Activated naive CD4-positive, alpha-beta T cell treated with anti-CD3 and anti-CD28 coated beads, Interleukin-2, amount 50 U/mL, for 24 hours (primary cell): Measurements from ENCODE around the gene ZCCHC24.

Source experiments
- H3K27ac Mint-ChIP-seq: one replicate; pipeline ENCODE4 v1.8.0; 2021; ENCODE audit warnings: mild to moderate bottlenecking, mixed read lengths
- H3K27me3 Mint-ChIP-seq: one replicate; pipeline ENCODE4 v1.8.0; 2021; ENCODE audit warnings: mixed read lengths
- H3K36me3 Mint-ChIP-seq: one replicate; pipeline ENCODE4 v1.8.0; 2021; ENCODE audit warnings: mixed read lengths
- H3K4me1 Mint-ChIP-seq: one replicate; pipeline ENCODE4 v1.8.0; 2021; ENCODE audit warnings: mixed read lengths
- H3K4me3 Mint-ChIP-seq: one replicate; pipeline ENCODE4 v1.8.0; 2021; ENCODE audit warnings: mild to moderate bottlenecking, mixed read lengths
- H3K9me3 Mint-ChIP-seq: one replicate; pipeline ENCODE4 v1.8.0; 2021; ENCODE audit warnings: mixed read lengths

Gene ZCCHC24

DNA sequence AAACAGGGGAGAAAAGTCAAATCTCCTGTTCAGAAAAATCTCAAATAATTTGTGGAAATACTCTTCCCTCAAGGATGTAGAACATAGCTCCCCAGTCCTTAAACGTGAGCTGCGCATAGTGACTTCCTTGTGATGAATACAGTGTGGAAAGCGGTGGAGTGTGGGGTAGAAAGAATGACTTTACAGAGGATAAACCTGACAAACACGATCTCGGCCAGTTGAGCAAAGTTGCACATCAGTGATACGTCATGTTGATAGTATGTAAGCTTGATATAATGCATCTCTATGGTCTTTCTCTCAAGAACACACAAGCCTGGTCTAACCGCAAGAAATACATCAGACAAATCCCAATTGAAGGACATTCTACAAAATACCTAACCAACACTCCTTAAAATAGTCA lies 32.0 kb upstream of the ZCCHC24 start:
- no peak overlapping the region for H3K4me3 Mint-ChIP-seq
- peaks cover 6% of the 10 kb centered on the region for H3K27me3 Mint-ChIP-seq
- no peaks in the 10 kb centered on the region for H3K9me3 Mint-ChIP-seq
- no peak overlapping the region for H3K27ac Mint-ChIP-seq
- H3K36me3 Mint-ChIP-seq, result no peaks in the 10 kb centered on the region
- H3K4me1 Mint-ChIP-seq, result no peaks in the 10 kb centered on the region

DNA sequence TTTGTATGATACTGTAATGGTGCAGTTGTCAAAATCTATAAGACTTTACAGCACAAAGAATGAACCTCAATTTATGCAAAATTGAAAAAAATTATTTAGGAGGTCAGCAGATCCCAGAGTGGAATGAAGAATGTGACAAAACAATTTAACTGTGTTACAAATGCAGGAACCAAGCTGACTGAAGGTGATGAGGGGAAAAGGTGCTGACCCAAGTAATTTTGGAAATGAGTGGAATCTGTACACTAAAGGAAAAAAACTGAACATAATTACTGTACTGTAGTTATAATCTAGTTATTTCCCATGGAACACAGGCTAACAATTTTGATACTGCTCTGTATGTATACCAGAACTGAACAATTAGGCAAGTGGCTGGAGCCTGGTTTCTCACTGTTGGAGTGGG lies 31.2 kb upstream of the ZCCHC24 start:
- no peaks in the 10 kb centered on the region for H3K4me1 Mint-ChIP-seq
- H3K9me3 Mint-ChIP-seq, result no peaks in the 10 kb centered on the region
- peaks cover 6% of the 10 kb centered on the region for H3K27me3 Mint-ChIP-seq
- H3K27ac Mint-ChIP-seq, result no peak overlapping the region
- H3K4me3 Mint-ChIP-seq, result no peak overlapping the region
- H3K36me3 Mint-ChIP-seq, result no peaks in the 10 kb centered on the region

DNA sequence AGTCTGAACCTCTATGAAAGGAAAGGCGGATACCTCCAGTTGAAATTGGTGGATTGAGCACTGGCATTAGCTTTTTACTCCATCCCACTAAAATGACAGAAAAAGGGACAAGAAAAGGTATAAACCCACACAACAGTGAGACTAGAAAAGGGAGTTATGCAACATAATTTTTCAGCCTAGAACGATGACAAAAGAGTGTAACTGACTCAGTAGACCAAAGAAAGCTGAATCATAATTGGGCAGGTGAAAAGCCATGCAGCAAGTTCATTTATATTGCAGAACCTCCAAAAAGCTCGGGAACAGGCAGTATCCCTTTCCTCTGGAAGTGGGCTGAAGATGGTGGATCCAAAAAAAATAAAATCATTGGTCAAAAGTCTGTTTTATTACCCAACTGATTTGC lies 30.5 kb upstream of the ZCCHC24 start:
- H3K36me3 Mint-ChIP-seq, result no peaks in the 10 kb centered on the region
- H3K4me3 Mint-ChIP-seq, result no peak overlapping the region
- H3K27ac Mint-ChIP-seq, result no peak overlapping the region
- no peaks in the 10 kb centered on the region for H3K9me3 Mint-ChIP-seq
- H3K27me3 Mint-ChIP-seq, result peaks cover 6% of the 10 kb centered on the region
- H3K4me1 Mint-ChIP-seq, result no peaks in the 10 kb centered on the region

- Mint-ChIP-seq H3K9me3 (no peaks in the 10 kb centered on the region), H3K4me1 (no peaks in the 10 kb centered on the region), H3K27me3 (peaks cover 6% of the 10 kb centered on the region), H3K27ac (no peak overlapping the region), H3K36me3 (no peaks in the 10 kb centered on the region), H3K4me3 (no peak overlapping the region)
Measured at GRCh38 chr10:79475119-79475653, 29.8 kb upstream of the ZCCHC24 start.

DNA sequence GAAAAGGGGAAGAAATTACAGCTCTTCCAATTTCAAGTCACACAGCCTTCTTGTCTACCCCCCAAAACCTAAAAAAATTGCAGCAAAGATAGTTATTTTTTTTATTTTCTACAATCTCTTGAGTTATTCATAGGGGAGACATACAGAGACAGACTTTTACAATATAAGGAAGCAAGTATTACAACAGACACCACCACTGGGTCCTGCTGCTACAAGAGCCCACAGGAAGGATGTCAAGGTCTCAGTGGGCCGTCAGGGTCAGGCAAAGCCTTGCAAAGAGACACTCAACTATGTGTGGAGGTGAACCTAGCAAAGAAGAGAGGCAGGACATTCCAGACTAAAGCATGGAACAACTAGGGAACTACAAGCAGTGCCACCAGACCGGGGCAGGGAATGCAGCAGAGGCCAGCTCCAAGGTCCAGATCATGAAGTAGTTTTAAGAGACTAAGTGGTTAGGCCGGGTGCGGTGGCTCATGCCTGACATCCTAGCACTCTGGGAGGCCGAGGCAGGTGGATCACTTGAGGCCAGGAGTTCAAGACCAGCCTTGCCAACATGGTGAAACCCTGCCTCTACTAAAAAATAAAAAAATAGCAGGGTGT lies 28.2 kb upstream of the ZCCHC24 start:
- H3K36me3 Mint-ChIP-seq, result no peaks in the 10 kb centered on the region
- no peaks in the 10 kb centered on the region for H3K9me3 Mint-ChIP-seq
- H3K27ac Mint-ChIP-seq, result no peak overlapping the region
- H3K27me3 Mint-ChIP-seq, result peaks cover 6% of the 10 kb centered on the region
- H3K4me1 Mint-ChIP-seq, result no peaks in the 10 kb centered on the region
- no peak overlapping the region for H3K4me3 Mint-ChIP-seq

GRCh38 chr10:79472951-79473350 lies 27.5 kb upstream of the ZCCHC24 start:
- Mint-ChIP-seq H3K27me3 (peaks cover 6% of the 10 kb centered on the region), H3K27ac (no peak overlapping the region)

DNA sequence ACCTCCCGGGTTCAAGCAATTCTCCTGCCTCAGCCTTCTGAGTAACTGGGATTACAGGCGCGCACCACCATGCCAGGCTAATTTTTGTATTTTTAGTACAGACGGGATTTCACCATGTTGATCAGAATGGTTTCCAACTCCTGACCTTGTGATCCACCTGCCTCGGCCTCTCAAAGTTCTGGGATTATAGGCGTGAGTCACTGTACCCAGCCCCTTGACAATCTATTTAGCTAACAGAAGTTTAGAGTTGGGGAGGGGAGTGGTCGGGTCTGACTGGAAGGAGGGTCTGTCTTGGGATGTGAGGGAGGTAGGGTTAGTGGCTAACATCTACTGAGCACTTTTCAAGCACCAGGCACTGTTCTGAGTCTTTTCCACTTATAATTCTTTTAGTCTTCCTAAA lies 27.0 kb upstream of the ZCCHC24 start:
- no peak overlapping the region for H3K4me3 Mint-ChIP-seq
- H3K27ac Mint-ChIP-seq, result no peak overlapping the region
- no peaks in the 10 kb centered on the region for H3K9me3 Mint-ChIP-seq
- H3K27me3 Mint-ChIP-seq, result peaks cover 4% of the 10 kb centered on the region
- no peaks in the 10 kb centered on the region for H3K36me3 Mint-ChIP-seq
- no peaks in the 10 kb centered on the region for H3K4me1 Mint-ChIP-seq

More at GRCh38 chr10:79472951-79473350, 27.5 kb upstream of the ZCCHC24 start:
- H3K4me3 Mint-ChIP-seq, result no peak overlapping the region
- no peaks in the 10 kb centered on the region for H3K9me3 Mint-ChIP-seq
- H3K4me1 Mint-ChIP-seq, result no peaks in the 10 kb centered on the region
- no peaks in the 10 kb centered on the region for H3K36me3 Mint-ChIP-seq

DNA sequence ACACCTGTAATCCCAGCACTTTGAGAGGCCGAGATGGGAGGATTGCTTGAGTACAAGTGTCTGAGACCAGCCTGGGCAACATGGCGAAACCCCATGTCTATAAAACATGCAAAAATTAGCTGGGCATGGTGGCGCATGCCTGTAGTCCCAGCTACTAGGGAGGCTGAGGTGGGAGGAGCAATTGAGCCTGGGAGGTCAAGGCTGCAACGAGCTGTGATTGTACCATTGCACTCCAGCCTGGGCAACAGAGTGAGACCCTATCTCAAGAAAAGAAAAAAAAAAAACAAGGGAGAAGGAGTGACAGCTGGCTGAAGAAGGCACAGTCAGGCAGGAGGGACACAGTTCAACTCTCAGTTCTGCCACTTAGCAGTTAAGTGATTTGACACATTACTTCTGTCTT lies 26.4 kb upstream of the ZCCHC24 start:
- no peak overlapping the region for H3K4me3 Mint-ChIP-seq
- no peak overlapping the region for H3K27ac Mint-ChIP-seq
- H3K27me3 Mint-ChIP-seq, result peaks cover 3% of the 10 kb centered on the region
- H3K9me3 Mint-ChIP-seq, result no peaks in the 10 kb centered on the region
- no peaks in the 10 kb centered on the region for H3K36me3 Mint-ChIP-seq
- no peaks in the 10 kb centered on the region for H3K4me1 Mint-ChIP-seq

GRCh38 chr10:79470096-79470495 lies 24.7 kb upstream of the ZCCHC24 start:
- Mint-ChIP-seq H3K27me3 (peaks cover 3% of the 10 kb centered on the region), H3K9me3 (no peaks in the 10 kb centered on the region), H3K27ac (no peak overlapping the region), H3K36me3 (no peaks in the 10 kb centered on the region), H3K4me3 (no peak overlapping the region), H3K4me1 (no peaks in the 10 kb centered on the region)

GRCh38 chr10:79468841-79469585 lies 23.6 kb upstream of the ZCCHC24 start:
- H3K36me3 Mint-ChIP-seq, result no peaks in the 10 kb centered on the region
- no peaks in the 10 kb centered on the region for H3K4me1 Mint-ChIP-seq
- peaks cover 3% of the 10 kb centered on the region for H3K27me3 Mint-ChIP-seq
- H3K9me3 Mint-ChIP-seq, result no peaks in the 10 kb centered on the region
- no peak overlapping the region for H3K4me3 Mint-ChIP-seq
- H3K27ac Mint-ChIP-seq, result no peak overlapping the region

DNA sequence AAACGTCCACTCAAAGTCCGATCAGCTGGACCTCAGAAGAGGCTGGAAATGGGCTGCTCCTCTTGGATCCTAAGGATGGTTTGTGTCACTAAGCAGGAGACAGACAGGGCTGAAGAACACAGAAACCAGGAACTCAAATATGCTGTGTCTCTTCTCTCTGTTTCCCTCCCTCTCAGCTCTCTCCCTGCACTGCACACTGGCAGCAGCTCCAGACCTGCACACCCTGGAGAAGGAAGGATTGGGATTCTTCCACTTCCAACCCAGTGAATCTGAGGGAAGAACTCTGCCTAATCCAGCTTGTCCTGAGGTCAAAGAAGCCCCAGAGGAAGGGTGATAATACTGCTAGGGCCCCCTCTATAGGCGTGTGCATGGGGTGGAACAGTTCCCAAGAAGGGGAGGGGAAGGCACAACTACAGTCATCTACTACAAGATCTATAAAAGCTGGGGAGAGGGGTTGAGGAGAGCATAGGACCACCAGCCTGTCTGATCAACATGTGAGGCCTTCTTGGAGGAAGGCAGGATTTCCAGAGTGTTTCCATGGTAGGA lies 22.7 kb upstream of the ZCCHC24 start:
- H3K4me3 Mint-ChIP-seq, result no peak overlapping the region
- H3K27me3 Mint-ChIP-seq, result peaks cover 3% of the 10 kb centered on the region
- H3K9me3 Mint-ChIP-seq, result no peaks in the 10 kb centered on the region
- no peak overlapping the region for H3K27ac Mint-ChIP-seq
- no peaks in the 10 kb centered on the region for H3K36me3 Mint-ChIP-seq
- no peaks in the 10 kb centered on the region for H3K4me1 Mint-ChIP-seq

- no peak overlapping the region for H3K27ac Mint-ChIP-seq
- no peaks in the 10 kb centered on the region for H3K4me1 Mint-ChIP-seq
- no peaks in the 10 kb centered on the region for H3K36me3 Mint-ChIP-seq
Measured at GRCh38 chr10:79465341-79465740, 19.9 kb upstream of the ZCCHC24 start.

GRCh38 chr10:79463578-79464496 lies 18.4 kb upstream of the ZCCHC24 start:
- Mint-ChIP-seq H3K4me1 (no peaks in the 10 kb centered on the region), H3K4me3 (no peak overlapping the region)

More at GRCh38 chr10:79465341-79465740, 19.9 kb upstream of the ZCCHC24 start:
- Mint-ChIP-seq H3K4me3 (no peak overlapping the region), H3K27me3 (no peaks in the 10 kb centered on the region), H3K9me3 (no peaks in the 10 kb centered on the region)

DNA sequence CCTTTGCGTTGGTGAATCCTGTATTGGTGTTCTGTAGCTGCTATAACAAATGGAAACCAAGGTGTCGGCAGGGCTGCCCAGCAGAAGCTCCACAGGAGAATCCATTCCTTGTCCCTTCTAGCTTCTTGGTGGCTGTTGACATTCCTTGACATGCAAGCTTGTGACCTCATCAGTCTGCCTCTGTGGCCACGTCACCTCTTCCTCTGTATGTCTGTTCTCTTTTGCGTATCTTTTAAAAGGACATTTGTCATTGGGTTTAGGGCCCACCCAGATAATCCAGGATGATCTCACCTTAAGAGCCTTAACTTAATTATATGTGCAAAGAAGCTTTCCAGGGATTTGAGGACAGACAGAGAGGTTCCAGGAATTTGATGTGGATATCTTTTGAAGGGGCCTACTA lies 15.3 kb upstream of the ZCCHC24 start:
- Mint-ChIP-seq H3K27ac (no peak overlapping the region), H3K4me1 (no peaks in the 10 kb centered on the region), H3K9me3 (no peaks in the 10 kb centered on the region), H3K27me3 (no peaks in the 10 kb centered on the region), H3K4me3 (no peak overlapping the region), H3K36me3 (no peaks in the 10 kb centered on the region)

More at GRCh38 chr10:79463578-79464496, 18.4 kb upstream of the ZCCHC24 start:
- Mint-ChIP-seq H3K36me3 (no peaks in the 10 kb centered on the region), H3K27me3 (no peaks in the 10 kb centered on the region), H3K27ac (no peak overlapping the region), H3K9me3 (no peaks in the 10 kb centered on the region)

DNA sequence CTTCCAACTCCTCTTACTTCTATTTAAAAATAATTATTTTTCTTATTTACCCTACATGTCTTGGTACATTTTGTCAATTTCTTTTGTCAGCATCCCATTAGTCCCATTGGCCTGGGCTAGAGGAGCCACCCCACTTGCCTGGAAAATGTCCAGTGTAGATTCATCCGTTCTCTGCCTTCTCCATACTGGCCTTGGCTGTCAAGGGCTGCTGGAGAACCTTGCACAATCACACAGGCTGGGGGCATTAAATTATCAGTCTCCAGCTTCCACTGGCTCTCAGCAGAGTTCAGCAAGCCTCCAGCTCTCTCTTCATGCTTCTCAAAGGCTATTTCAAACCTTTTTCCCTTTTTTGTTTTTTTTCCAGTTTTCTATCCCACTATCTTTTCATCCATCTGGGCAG lies 13.8 kb upstream of the ZCCHC24 start:
- Mint-ChIP-seq H3K9me3 (no peaks in the 10 kb centered on the region), H3K36me3 (no peaks in the 10 kb centered on the region), H3K4me3 (no peak overlapping the region), H3K27me3 (no peaks in the 10 kb centered on the region), H3K4me1 (no peaks in the 10 kb centered on the region), H3K27ac (no peak overlapping the region)
